ENCODE measurements around the gene FLT4. TPM values are rescaled to one million over a fixed set of nuclear protein-coding genes. Genes with fewer than 3 reads are reported as not detected.
A peak's percentile ranks its signal among the peaks of the same experiment; 100 is the strongest.

Gene FLT4
- total and polyA plus RNA-seq, 9 of the 15 experiments (the other 6 are each of a cell fraction or from before 2014, with no cell fraction given) = 0.01 to 0.42 (median 0.14) TPM; not detected in 2

DNA sequence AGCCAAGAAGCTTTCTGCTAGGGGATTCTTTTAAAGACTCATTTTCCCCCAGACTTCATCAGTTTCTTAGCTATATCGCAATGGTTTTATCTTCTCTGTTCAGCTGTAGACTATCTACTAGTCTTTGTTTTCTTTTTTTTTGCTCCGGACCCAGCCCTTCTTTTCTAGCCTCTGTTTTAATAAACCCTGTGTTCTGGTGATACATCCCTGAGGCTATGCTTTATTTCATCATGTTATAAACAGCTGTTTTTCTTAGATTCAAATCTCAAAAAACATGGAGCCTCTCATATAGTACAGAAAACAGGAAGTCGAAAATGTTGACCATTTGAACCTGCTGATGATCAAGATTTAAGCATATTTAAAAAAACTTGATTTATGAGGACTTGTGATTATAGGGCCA, 95.9 kb downstream of the FLT4 start (continued):
- TF ChIP-seq KAT2B (IDR thresholded peaks at IDR 0.05; ENCODE audit: low read depth, low read length) (no peak), SIX5 (IDR thresholded peaks at IDR 0.05; ENCODE audit: borderline replicate concordance in 1 of 2, insufficient read depth in 1 of 2, low read depth in 1 of 2, low read length in 2 of 2) (no peak), C11orf30 (IDR thresholded peaks at IDR 0.05; ENCODE audit: low read depth) (no peak), ZBTB7A (IDR thresholded peaks at IDR 0.05; ENCODE audit: borderline replicate concordance, control insufficient read depth, low read depth, low read length) (no peak), CREM (IDR thresholded peaks at IDR 0.05; ENCODE audit: low read depth) (no peak), FOXK2 (conservative IDR thresholded peaks at IDR 0.05 in 1 of 2, IDR thresholded peaks at IDR 0.05 in 1 of 2; ENCODE audit: low read depth in 2 of 2) (peak; percentile 89 to 91), MEF2A (IDR thresholded peaks at IDR 0.05; ENCODE audit: control insufficient read depth, low read depth, low read length) (no peak), MCM3 (IDR thresholded peaks at IDR 0.05) (no peak), ZNF253 (CRISPR knock-in tag; conservative IDR thresholded peaks at IDR 0.05) (no peak)
- TF ChIP-seq, protein P1, sequence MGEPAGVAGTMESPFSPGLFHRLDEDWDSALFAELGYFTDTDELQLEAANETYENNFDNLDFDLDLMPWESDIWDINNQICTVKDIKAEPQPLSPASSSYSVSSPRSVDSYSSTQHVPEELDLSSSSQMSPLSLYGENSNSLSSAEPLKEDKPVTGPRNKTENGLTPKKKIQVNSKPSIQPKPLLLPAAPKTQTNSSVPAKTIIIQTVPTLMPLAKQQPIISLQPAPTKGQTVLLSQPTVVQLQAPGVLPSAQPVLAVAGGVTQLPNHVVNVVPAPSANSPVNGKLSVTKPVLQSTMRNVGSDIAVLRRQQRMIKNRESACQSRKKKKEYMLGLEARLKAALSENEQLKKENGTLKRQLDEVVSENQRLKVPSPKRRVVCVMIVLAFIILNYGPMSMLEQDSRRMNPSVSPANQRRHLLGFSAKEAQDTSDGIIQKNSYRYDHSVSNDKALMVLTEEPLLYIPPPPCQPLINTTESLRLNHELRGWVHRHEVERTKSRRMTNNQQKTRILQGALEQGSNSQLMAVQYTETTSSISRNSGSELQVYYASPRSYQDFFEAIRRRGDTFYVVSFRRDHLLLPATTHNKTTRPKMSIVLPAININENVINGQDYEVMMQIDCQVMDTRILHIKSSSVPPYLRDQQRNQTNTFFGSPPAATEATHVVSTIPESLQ (CRISPR knock-in tag; IDR thresholded peaks at IDR 0.05) = no peak
- TF ChIP-seq, protein P2, sequence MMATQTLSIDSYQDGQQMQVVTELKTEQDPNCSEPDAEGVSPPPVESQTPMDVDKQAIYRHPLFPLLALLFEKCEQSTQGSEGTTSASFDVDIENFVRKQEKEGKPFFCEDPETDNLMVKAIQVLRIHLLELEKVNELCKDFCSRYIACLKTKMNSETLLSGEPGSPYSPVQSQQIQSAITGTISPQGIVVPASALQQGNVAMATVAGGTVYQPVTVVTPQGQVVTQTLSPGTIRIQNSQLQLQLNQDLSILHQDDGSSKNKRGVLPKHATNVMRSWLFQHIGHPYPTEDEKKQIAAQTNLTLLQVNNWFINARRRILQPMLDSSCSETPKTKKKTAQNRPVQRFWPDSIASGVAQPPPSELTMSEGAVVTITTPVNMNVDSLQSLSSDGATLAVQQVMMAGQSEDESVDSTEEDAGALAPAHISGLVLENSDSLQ (IDR thresholded peaks at IDR 0.05) = peak; percentile 35; the same call in 1 of the 2 replicates
- TF ChIP-seq, protein P3, sequence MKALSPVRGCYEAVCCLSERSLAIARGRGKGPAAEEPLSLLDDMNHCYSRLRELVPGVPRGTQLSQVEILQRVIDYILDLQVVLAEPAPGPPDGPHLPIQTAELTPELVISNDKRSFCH (CRISPR knock-in tag; IDR thresholded peaks at IDR 0.05) = no peak
- TF ChIP-seq, protein P3 (tag; IDR thresholded peaks at IDR 0.05) = no peak
- TF ChIP-seq, protein P4, sequence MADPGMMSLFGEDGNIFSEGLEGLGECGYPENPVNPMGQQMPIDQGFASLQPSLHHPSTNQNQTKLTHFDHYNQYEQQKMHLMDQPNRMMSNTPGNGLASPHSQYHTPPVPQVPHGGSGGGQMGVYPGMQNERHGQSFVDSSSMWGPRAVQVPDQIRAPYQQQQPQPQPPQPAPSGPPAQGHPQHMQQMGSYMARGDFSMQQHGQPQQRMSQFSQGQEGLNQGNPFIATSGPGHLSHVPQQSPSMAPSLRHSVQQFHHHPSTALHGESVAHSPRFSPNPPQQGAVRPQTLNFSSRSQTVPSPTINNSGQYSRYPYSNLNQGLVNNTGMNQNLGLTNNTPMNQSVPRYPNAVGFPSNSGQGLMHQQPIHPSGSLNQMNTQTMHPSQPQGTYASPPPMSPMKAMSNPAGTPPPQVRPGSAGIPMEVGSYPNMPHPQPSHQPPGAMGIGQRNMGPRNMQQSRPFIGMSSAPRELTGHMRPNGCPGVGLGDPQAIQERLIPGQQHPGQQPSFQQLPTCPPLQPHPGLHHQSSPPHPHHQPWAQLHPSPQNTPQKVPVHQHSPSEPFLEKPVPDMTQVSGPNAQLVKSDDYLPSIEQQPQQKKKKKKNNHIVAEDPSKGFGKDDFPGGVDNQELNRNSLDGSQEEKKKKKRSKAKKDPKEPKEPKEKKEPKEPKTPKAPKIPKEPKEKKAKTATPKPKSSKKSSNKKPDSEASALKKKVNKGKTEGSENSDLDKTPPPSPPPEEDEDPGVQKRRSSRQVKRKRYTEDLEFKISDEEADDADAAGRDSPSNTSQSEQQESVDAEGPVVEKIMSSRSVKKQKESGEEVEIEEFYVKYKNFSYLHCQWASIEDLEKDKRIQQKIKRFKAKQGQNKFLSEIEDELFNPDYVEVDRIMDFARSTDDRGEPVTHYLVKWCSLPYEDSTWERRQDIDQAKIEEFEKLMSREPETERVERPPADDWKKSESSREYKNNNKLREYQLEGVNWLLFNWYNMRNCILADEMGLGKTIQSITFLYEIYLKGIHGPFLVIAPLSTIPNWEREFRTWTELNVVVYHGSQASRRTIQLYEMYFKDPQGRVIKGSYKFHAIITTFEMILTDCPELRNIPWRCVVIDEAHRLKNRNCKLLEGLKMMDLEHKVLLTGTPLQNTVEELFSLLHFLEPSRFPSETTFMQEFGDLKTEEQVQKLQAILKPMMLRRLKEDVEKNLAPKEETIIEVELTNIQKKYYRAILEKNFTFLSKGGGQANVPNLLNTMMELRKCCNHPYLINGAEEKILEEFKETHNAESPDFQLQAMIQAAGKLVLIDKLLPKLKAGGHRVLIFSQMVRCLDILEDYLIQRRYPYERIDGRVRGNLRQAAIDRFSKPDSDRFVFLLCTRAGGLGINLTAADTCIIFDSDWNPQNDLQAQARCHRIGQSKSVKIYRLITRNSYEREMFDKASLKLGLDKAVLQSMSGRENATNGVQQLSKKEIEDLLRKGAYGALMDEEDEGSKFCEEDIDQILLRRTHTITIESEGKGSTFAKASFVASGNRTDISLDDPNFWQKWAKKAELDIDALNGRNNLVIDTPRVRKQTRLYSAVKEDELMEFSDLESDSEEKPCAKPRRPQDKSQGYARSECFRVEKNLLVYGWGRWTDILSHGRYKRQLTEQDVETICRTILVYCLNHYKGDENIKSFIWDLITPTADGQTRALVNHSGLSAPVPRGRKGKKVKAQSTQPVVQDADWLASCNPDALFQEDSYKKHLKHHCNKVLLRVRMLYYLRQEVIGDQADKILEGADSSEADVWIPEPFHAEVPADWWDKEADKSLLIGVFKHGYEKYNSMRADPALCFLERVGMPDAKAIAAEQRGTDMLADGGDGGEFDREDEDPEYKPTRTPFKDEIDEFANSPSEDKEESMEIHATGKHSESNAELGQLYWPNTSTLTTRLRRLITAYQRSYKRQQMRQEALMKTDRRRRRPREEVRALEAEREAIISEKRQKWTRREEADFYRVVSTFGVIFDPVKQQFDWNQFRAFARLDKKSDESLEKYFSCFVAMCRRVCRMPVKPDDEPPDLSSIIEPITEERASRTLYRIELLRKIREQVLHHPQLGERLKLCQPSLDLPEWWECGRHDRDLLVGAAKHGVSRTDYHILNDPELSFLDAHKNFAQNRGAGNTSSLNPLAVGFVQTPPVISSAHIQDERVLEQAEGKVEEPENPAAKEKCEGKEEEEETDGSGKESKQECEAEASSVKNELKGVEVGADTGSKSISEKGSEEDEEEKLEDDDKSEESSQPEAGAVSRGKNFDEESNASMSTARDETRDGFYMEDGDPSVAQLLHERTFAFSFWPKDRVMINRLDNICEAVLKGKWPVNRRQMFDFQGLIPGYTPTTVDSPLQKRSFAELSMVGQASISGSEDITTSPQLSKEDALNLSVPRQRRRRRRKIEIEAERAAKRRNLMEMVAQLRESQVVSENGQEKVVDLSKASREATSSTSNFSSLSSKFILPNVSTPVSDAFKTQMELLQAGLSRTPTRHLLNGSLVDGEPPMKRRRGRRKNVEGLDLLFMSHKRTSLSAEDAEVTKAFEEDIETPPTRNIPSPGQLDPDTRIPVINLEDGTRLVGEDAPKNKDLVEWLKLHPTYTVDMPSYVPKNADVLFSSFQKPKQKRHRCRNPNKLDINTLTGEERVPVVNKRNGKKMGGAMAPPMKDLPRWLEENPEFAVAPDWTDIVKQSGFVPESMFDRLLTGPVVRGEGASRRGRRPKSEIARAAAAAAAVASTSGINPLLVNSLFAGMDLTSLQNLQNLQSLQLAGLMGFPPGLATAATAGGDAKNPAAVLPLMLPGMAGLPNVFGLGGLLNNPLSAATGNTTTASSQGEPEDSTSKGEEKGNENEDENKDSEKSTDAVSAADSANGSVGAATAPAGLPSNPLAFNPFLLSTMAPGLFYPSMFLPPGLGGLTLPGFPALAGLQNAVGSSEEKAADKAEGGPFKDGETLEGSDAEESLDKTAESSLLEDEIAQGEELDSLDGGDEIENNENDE (IDR thresholded peaks at IDR 0.05; ENCODE audit: low read depth, low read length) = no peak
